ENCODE data around the gene CYTH4.
"Not testable (repeated sequence)": the region's sequence is repeated elsewhere in the genome, so short reads cannot be mapped to it uniquely, and the experiment has no call there.

CYTH4 gene

GRCh38 chr22:37314315-37315074, 32.2 kb downstream of the CYTH4 start:
- H3K36me3 Mint-ChIP-seq = peaks cover 7% of the 10 kb centered on the region
- peak; percentile 75 for ATAC-seq
- peaks cover 10% of the 10 kb centered on the region for H3K27me3 Mint-ChIP-seq
- H3K27ac Mint-ChIP-seq = peak overlapping the region; percentile 96
- H3K4me3 Mint-ChIP-seq = no peak overlapping the region
- H3K9me3 Mint-ChIP-seq = no peaks in the 10 kb centered on the region
- H3K4me1 Mint-ChIP-seq = peaks cover 67% of the 10 kb centered on the region

DNA sequence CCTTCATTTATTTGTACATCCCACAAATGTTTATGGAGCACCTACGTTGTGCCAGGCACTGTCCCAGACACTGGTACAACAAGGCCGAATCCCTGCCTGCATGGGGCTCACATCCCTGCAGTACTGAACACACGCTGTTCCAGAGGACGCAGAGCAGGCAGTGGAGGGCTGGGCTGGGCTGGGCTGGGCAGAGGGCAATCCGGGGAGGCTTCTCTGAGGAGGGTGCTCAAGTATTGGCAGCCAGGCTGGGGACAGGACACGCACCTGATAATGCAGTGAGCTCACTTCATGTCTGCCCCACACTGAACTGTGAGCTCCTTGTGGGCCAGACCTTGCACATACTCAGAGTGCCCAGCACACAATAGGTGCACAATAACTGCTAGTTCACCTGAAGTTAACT, 34.1 kb downstream of the CYTH4 start:
- H3K4me1 Mint-ChIP-seq = peaks cover 48% of the 10 kb centered on the region
- H3K27ac Mint-ChIP-seq = peak overlapping the region; percentile 43
- H3K9me3 Mint-ChIP-seq = no peaks in the 10 kb centered on the region
- ATAC-seq = no peak
- H3K4me3 Mint-ChIP-seq = no peak overlapping the region
- H3K36me3 Mint-ChIP-seq = no peaks in the 10 kb centered on the region
- peaks cover 12% of the 10 kb centered on the region for H3K27me3 Mint-ChIP-seq

DNA sequence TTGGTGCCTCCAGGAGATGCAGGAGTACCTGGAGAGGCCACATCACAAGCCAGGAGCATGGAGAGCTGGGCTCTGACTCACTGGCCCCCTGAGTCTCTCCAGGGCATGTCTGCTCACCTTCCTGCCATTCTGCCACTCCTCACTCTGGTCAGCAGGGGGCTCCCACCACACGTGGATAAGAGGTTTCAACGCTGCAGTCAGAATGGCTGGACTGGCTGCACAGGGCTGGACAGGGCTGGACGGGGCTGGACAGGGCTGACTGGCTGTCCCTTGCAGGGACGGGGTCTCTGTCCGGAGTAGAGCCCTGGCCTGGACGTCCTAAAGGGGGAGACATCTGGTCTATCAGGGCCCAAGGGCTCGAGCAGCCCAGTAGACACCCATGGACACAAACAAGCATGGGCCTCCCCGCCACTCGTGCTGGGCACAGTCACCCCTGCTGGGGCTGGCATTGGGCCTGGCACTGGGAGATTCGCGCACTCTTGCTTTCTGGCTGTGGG, 34.6 kb downstream of the CYTH4 start:
- Mint-ChIP-seq H3K27ac (no peak overlapping the region), H3K27me3 (peaks cover 12% of the 10 kb centered on the region), H3K4me1 (peaks cover 47% of the 10 kb centered on the region), H3K36me3 (no peaks in the 10 kb centered on the region), H3K9me3 (no peaks in the 10 kb centered on the region), H3K4me3 (no peak overlapping the region)
- ATAC-seq = peak; percentile 70

- H3K27ac Mint-ChIP-seq = no peak overlapping the region
- ATAC-seq = no peak
Observed at GRCh38 chr22:37317698-37318210, 35.4 kb downstream of the CYTH4 start.

DNA sequence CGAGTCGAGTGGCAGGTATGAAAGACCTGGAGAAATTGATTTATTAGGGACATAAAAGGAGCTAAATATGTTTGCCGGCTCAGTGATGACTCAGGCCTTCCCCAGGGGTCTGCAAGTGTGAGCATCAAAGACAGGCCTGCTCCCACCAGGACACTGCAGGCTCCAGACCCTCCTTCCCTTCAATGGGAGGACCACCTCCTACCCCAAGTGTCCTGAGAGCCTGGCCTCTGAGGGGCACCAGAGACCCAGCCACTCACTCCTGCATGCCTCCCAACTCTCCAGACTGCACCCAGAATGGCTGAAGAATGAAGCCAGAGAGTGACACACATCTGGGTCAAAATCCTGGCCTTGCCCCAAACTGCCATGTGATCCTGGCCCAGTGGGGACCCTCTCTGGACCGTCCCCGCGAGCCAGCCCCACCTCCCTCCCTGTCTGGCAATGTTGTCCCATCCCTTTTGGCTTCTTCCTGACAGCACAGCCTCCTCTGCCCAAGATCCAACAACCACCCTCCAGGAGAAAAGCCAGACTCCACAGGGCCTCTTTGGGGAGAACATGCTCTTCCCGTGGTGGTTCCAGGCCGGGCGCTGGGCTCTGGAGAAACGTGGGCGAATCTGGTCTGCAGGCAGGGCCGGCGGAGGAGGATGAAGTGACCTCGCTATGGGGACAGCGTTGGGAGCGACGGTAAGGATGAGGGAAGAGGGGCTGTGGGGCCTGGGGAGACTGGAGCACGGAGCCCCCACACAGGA, 36.2 kb downstream of the CYTH4 start:
- no peak for ATAC-seq
- H3K27ac Mint-ChIP-seq = no peak overlapping the region
- no peaks in the 10 kb centered on the region for H3K9me3 Mint-ChIP-seq

More at GRCh38 chr22:37317698-37318210, 35.4 kb downstream of the CYTH4 start:
- peaks cover 40% of the 10 kb centered on the region for H3K4me1 Mint-ChIP-seq
- H3K27me3 Mint-ChIP-seq = peaks cover 12% of the 10 kb centered on the region
- H3K36me3 Mint-ChIP-seq = no peaks in the 10 kb centered on the region
- no peak overlapping the region for H3K4me3 Mint-ChIP-seq
- H3K9me3 Mint-ChIP-seq = no peaks in the 10 kb centered on the region

GRCh38 chr22:37319469-37319868, 37.2 kb downstream of the CYTH4 start:
- Mint-ChIP-seq H3K4me3 (no peak overlapping the region), H3K4me1 (peaks cover 23% of the 10 kb centered on the region), H3K27me3 (peaks cover 22% of the 10 kb centered on the region), H3K36me3 (no peaks in the 10 kb centered on the region), H3K27ac (no peak overlapping the region), H3K9me3 (no peaks in the 10 kb centered on the region)
- ATAC-seq = no peak

More for the DNA sequence above, 36.2 kb downstream of the CYTH4 start:
- Mint-ChIP-seq H3K27me3 (peaks cover 16% of the 10 kb centered on the region), H3K4me3 (no peak overlapping the region), H3K36me3 (no peaks in the 10 kb centered on the region), H3K4me1 (peaks cover 33% of the 10 kb centered on the region)

DNA sequence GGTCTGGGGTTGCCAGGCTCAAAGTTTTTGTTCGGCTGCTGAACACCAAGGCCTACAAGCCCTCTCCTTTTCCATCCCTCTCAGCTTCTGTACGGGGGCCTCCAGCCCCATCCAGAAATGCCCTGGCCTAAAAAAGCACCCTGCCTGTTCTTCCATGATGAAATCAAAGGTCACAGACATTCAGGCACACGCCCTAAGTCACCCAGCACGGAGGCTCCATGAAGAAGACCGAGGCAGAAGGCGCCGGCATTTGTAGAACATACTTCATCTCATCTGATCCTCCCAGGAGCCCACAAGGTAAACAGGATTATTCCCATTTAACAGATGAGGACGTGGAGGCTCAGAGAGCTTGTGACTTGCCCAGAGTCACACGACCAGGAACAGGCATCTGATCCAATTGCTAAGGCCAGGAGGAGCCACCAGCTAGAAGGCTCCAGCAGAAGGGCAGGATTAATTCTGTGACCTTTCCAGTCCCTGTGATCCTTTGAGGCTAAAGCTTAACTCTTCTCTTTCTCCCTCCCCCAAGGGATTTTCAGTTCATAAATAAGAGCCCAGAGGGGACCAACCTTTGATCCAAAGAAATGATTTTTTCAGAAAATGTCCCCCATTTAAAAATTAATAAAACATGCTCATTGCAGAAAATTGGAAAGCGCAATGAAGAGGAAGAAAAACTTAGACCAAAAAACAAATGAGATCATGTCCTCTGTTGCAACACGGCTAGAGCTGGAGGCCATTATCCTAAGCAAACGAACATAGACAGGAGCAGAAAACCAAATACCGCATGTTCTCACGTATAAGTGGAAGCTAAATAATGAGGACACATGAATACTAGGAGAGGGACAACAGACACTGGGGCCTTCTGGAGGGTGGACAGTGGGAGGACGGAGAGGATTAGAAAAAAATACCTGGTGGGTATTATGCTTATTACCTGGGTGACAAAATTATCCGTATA, 38.7 kb downstream of the CYTH4 start:
- peaks cover 22% of the 10 kb centered on the region for H3K27me3 Mint-ChIP-seq
- H3K36me3 Mint-ChIP-seq = no peaks in the 10 kb centered on the region
- H3K4me3 Mint-ChIP-seq = no peak overlapping the region
- no peaks in the 10 kb centered on the region for H3K9me3 Mint-ChIP-seq
- ATAC-seq = no peak
- no peak overlapping the region for H3K27ac Mint-ChIP-seq
- H3K4me1 Mint-ChIP-seq = peaks cover 10% of the 10 kb centered on the region

- Mint-ChIP-seq H3K9me3 (no peaks in the 10 kb centered on the region), H3K4me1 (no peaks in the 10 kb centered on the region), H3K4me3 (no peak overlapping the region), H3K27me3 (peaks cover 44% of the 10 kb centered on the region), H3K27ac (no peak overlapping the region), H3K36me3 (no peaks in the 10 kb centered on the region)
- no peak for ATAC-seq
Observed at GRCh38 chr22:37324340-37325038, 42.2 kb downstream of the CYTH4 start.

DNA sequence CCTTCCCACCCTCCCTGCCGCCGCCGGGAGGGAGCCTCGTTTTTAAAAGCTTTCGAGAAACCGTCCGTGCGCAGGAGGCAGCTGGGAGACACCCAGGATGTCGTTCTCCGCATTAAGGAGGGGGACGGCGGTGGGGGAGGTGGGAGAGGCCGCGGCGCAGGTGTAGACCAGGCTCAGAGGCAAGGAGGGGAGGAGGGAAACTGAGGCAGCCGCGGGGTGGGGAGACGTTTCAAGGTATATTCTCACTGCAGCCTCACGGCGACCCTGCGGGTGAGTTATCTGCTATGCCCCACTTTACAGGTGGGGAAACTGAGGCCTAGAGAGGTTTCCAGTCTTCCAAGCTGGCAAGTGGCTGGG, 42.7 kb downstream of the CYTH4 start:
- Mint-ChIP-seq H3K9me3 (no peaks in the 10 kb centered on the region), H3K4me1 (peaks cover under 1% of the 10 kb centered on the region), H3K36me3 (no peaks in the 10 kb centered on the region), H3K4me3 (no peak overlapping the region), H3K27me3 (peaks cover 47% of the 10 kb centered on the region), H3K27ac (no peak overlapping the region)
- no peak for ATAC-seq

DNA sequence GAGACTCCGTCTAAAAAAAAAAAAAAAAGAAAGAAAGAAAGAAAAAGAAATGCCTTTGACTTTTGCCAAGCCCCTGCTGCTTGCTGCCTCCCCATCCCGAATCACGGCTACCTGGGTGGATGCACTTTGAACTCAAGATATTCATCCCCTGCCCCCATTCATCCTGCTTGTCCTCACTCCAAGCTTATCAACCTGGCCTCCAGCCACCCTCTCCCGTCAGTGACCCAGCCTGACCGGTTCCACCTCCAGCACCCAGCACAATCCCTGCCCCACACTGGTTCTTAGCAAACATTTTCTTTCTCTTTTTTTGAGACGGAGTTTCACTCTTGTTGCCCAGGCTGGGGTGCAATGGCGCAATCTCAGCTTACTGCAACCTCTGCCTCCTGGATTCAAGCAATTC, 44.4 kb downstream of the CYTH4 start:
- Mint-ChIP-seq H3K36me3 (no peaks in the 10 kb centered on the region), H3K27ac (no peak overlapping the region), H3K27me3 (peaks cover 63% of the 10 kb centered on the region), H3K9me3 (no peaks in the 10 kb centered on the region), H3K4me1 (peaks cover 10% of the 10 kb centered on the region), H3K4me3 (no peak overlapping the region)
- no peak for ATAC-seq

DNA sequence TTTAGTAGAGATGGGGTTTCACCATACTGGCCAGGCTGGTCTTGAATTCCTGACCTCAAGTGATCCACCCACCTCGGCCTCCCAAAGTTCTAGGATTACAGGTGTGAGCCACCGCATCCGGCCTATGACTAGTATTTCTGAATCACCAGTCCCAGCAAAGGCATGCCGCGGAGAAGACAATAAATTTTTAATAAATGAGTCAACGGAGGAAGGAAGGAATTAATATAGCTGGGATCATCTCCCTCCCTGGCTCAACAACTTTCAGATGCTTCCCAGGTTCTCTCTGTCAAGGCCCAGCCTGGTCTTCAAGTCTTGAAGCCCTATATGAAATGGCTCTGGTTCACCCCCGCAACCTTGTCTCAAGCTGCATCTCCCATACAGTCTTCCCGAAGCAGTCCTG, 45.7 kb downstream of the CYTH4 start:
- Mint-ChIP-seq H3K4me1 (peaks cover 20% of the 10 kb centered on the region), H3K4me3 (no peak overlapping the region), H3K27ac (no peak overlapping the region), H3K27me3 (peaks cover 76% of the 10 kb centered on the region), H3K36me3 (no peaks in the 10 kb centered on the region), H3K9me3 (no peaks in the 10 kb centered on the region)
- no peak for ATAC-seq

- not testable (repeated sequence) for H3K9me3 Mint-ChIP-seq, H3K36me3 Mint-ChIP-seq, H3K27ac Mint-ChIP-seq, H3K4me3 Mint-ChIP-seq, ATAC-seq
- H3K27me3 Mint-ChIP-seq = peaks cover 75% of the 10 kb centered on the region
- peaks cover 20% of the 10 kb centered on the region for H3K4me1 Mint-ChIP-seq
Observed at GRCh38 chr22:37328538-37329237, 46.4 kb downstream of the CYTH4 start.

- no peak overlapping the region for H3K27ac Mint-ChIP-seq
- peaks cover 78% of the 10 kb centered on the region for H3K27me3 Mint-ChIP-seq
- no peak for ATAC-seq
- no peaks in the 10 kb centered on the region for H3K9me3 Mint-ChIP-seq
- peaks cover 20% of the 10 kb centered on the region for H3K4me1 Mint-ChIP-seq
- H3K36me3 Mint-ChIP-seq = no peaks in the 10 kb centered on the region
- H3K4me3 Mint-ChIP-seq = no peak overlapping the region
Observed at GRCh38 chr22:37329238-37330140, 47.2 kb downstream of the CYTH4 start.

Data from stimulated activated memory B cell treated with anti-CD40 and anti-IgM and Interleukin-4, amounts not matched to agents 10 μg/mL and 1 μg/mL and 100 μg/mL, for 72 hours (primary cell).